ENCODE measurements around the gene WDR74.
"Not testable (repeated sequence)": the region's sequence is repeated elsewhere in the genome, so short reads cannot be mapped to it uniquely, and the experiment has no call there.

The WDR74 gene

GRCh38 chr11:62840721-62841360, 1.5 kb upstream of the WDR74 start:
- not testable (repeated sequence) for DNase-seq

- no peak for DNase-seq
These were observed 4.1 kb downstream of the WDR74 start for GRCh38 chr11:62835336-62835735.

DNA sequence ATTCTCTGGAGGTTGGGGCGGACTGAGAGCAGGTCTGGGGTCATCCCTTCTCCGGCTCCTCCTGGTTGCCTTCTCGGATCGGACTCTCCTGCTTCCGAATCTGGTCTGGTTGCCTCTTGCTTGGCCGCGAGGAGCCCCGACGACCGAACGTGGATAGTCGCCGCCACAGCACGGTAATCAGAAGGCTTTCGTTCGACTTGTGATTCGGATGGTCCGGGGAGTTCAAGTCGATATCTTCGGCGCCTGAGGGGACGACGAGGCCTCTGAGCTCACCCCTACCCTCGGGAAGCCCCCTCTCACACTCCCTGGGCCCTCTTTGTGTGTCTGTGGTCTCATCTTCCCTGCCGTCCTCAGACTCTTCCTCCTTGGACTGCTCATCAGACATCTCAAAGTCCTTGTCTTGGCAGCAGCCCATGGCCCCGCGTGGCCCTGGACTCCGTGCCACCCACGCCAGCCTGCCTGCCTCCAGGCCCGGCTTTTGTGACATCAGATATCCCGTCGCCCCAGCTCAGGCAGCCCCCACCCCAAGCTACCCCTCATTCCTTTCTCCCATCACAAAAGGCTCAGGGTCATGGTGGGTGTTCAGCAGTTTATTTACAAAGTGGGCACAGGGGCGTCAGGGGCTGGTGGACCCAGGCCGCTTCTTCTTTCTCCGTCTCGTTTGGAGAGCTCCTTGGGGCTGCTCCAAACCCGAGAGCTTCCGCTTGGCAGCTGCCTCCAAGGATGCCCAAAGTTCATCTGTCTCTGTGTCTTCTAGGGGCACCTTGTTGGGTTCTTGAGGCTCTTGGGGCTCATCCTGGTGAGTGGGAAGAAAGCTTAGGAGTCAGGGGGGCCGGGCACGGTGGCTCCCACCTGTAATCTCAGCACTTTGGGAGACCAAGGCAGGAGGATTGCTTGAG, 6.8 kb downstream of the WDR74 start, which contains the start of gene TEX54:
Gene TEX54 (minus strand): TSS at position 506 of the 899 bp plus-strand sequence.
- DNase-seq = no peak

DNA sequence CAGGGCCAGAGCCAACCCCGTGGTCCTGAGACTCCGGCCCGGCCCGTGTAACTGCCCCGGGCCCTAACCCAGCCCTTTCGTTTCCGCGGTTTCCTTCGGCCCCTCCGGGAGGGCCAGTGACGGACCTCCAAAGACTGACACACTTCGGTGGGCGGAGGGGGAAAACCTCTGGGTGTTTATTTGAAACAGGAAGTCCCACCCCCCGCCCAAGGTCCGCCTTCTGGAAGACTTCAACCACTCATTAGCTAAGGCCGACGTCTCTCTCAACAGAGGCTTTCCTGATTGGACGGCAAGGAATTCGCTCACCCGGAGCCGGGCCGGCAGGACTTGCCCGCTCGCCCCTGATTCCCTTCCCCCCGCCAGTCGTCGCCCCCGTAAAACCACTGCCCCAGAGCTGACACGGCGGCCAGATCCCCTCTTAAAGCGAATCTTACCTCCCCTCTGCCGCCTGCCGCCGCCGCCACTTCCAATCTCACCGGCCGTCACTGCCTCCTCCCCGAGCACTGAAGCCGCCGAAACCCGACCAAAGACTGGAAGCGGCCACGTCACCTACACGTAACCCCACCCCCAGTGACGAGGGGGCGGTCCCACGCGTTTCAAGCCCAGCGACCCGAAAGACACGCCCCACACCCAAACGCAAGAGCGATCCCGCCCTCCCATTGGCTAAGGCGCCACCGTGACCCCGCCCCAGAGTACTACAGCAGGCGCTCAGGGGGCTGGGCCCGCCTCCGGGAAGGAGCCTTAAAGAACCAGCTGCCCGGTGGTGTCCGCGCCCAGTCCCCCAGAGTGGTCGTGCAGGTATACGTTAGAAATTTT, 7.7 kb downstream of the WDR74 start, which contains the start of gene STX5:
Gene STX5 (minus strand): TSS at position 532 of the 816 bp plus-strand sequence. CDS start 808 bp downstream, outside the sequence.
- peak; percentile 96 for DNase-seq

- no peak for DNase-seq
These were observed 8.4 kb downstream of the WDR74 start for GRCh38 chr11:62830904-62831519.

- not testable (repeated sequence) for DNase-seq
These were observed 11.3 kb downstream of the WDR74 start for GRCh38 chr11:62828130-62828529.

DNA sequence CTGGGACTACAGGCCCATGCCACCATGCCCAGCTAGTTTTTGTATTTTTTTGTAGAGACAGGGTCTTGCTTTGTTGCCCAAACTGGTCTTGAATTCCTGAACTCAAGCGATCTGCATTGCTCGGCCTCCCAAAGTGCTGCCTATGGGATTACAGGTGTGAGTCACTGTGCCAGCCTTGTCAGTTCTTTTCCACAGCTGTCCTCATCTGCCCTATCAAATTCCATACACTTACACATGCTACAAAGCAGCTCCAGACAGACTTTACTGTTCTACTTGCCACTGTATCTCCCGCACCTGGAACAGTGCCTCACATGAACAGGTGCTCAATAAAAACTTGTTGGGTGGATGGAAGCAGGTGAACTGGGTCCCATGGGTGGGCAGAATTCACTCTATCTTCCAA, 15.7 kb downstream of the WDR74 start:
- DNase-seq = no peak

- DNase-seq = no peak
These were observed 22.3 kb downstream of the WDR74 start for GRCh38 chr11:62817129-62817528.

- DNase-seq = no peak
These were observed 22.8 kb downstream of the WDR74 start for GRCh38 chr11:62816557-62816956.

- DNase-seq = no peak
These were observed 27.7 kb downstream of the WDR74 start for GRCh38 chr11:62811659-62812058.

DNA sequence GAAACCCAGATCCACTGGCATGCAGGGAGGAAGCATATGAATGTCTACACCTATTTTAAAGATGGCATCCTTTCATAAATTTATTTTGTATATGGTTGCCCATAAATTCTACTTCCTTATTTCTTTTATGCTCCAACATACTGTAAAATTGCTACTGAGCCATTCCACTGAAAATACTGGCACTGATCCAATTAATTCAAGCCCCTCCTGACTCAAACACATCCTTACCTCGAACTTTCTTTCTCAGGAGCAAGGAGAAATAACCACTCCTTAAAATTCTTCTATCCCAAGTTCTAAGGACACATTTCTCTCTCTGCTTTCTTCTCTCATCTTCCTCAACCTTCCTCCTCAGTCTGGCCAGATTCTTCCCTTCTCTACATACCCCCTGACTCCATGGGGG, 28.6 kb downstream of the WDR74 start:
- no peak for DNase-seq

GRCh38 chr11:62806611-62807121, 32.7 kb downstream of the WDR74 start:
- DNase-seq = no peak

DNA sequence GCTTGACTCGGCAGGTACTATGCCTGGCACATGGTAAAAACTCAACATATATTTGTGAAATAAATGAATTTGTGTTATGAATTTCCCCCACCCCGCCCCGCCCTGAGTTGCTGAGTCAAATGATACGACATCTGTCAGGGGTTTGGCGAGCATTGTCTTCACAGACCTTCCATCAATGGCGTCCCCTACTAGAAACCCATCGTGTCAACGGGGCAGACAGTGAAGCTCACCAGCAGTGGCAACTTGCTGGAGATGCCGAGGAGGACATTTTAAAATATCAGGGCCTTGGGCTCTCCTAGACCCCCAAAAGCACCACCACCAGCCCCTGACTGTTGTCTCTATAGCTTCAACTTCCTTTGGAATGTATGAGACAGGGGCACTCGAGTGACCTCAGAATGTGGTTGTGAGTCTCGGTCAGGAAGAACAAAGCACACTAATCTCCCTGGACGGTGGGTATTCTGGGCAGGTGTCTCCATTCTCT, 33.4 kb downstream of the WDR74 start:
- DNase-seq = no peak

DNA sequence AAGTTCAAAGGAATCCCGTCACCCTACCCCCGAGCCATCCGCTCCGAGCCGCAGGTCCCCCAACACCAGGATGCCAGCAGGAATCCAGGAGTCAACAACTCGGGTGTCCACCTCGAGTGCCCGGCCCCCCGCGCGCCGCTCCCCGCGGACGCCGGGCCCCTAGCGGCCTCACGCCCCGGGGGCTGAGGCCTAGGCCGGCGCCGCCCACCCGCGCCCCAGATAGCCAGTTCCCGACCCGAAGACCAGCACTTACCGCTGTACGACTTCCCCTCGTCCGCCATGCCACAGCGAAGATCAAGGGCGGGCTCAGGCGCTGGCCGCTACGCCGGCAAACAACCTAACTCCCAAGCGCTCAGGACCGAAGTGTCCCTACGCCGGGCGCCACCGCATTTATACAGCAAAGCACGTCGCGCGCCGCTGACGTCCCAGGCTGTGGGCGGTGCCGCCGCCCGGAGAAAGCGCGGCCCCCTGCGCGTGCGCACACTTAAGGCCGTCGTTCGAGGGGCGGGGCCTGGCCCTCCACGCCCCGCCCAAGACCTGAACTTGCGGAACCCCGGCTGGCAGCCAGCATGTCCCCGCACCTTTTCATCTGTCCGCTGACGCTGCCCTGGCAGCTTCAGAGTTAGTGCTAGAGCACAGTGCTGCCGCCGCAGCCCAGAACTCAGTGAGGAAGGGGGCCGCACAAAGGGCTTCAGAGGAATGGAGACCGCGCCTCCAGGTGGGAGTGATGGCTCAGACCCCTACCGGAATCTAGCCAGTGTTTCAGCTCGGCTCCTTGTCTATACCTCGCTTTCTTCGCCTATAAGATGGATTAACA, 34.1 kb downstream of the WDR74 start, which contains the start of gene NXF1:
Gene NXF1 (minus strand): TSS at position 365 of the 817 bp plus-strand sequence. CDS start 84 bp downstream, at position 281.
- DNase-seq = peak; percentile 94

DNA sequence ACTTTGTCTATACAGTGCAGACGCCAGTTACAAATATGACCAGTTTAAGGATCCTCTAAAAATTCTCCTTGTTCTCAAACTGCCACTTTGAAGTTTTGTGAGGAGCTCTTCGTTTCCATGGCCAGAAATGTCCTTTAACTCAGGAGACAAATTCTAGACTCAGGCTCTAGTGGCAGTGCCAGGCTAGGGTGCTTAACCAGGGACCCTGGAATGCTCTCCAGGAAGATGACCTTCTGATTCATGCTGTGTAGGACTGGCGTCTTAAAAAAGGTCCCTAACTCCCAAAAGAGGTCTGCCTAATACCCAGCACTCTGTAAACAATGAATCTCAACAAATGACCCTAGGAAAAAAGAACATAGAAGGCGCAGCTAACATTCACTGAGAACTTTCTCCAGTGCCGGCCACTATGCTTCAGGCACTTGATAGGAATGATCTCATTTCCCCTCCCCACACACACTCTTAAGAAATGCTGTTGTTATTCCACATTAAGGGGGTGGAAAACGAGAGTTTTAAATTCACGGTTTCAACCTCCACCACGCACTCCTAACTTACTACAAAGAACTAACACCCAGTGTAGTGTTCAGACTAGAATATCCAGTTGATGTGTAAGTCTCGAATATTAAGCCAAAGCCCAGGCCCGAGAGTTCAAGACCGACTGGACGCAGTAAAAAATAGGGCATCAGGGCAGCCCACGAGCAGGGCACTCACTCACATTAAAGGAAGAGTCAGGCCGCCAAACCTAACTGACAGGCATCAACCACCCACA, 34.9 kb downstream of the WDR74 start:
- no peak for DNase-seq

DNA sequence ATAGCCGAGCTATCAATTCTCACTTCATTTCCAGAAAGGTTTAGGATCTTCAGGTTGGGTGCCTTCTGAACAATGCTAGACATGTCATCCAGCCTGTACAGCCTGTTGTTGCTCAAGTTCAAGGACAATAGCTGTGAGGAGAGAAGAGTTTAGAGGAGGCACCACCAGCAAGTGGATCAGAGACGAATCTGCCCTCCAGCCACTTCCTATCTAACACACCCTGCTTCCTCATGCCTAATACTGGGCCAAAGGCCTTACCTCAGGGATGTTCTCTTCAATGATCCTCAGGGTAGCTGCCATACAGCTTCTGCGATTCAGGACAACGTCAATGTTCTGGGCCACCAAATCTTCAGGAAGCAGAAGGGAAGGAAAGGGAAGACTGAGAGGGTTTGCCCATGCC, 38.3 kb downstream of the WDR74 start:
- DNase-seq = no peak

DNA sequence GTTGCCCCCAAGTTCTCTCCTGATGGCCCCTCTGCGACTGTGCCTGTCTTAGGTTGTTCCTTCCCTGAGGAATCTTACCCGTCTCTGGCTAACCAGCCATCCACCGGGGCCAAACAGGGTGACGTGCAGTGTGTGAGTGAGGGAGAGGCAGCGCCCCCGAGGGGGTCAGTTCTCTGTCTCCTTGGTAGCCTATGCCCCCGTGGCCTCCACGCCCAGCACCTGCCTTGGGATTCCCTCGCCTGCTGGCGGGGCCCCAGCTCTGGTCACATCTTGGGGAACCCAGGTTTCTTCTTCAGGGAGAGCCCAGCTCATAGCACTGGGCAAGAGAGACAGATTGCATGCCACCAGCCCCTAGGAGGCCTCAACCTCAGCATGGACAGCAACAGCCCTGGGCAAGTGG, 39.9 kb downstream of the WDR74 start:
- DNase-seq = no peak

DNA sequence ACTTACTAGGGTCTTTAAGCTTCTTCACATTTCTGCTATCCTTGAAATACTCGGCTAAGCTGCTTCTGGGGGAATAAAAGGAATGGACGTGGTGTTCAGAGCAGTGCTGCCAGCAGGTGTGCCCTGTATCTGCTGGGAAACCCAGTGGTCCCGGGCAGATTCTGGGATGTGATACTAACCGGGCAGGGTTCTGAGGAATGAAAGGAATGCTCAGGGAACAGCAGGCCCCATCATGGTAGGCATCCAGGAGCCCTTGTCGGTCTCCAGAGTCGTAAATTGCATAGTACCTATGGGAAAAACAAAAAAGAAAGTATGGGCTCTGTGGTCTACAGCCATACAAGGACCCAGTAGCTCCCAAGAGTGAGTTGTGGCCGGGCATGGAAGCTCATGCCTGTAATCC, 43.1 kb downstream of the WDR74 start:
- DNase-seq = no peak

DNA sequence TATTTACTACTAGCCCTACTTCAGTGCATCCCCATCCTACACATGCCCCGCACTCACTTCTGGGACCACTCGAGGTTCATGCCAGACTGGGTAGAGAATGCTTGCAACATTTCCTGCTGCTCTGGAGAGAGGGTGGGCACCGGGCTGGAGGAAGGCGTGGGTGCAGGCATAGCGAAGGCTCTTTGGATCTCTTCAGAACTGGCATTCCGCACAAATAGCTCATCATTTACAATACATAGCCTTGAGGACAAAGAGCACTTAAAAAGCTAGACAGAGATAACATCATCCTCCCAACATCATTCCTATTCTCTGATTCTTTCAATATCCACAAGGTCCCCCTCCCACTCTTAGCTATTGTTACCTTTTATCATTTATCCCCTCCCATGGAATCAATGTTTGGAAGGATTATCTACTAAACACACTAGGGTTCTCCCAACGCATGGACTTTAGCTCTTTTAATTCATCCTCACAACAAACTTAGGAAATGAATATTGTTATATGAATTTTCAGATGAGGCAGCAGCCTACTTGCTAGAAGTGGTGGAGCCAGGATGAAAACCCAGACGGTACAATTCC, 45.1 kb downstream of the WDR74 start:
- DNase-seq = no peak

DNA sequence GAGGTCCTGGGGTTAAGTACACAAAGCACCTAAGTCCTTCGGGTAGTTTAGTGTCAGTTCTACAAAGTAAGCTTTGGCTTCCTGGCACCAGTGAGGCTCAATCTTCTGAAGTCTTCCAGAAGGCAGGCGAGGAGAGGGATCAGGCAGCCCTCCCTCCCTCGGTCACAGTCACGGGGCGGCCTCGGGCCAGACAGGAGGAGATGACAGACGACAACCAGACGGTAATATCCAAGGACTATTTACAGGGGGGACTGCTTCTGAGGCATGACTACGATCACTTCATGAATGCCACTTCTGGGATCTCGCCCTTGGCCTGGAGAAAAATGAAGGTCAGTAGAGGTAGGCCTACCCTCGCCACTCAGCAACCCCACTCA, 47.2 kb downstream of the WDR74 start:
- no peak for DNase-seq

Data from NCI-H2107 (cell line).